ENCODE results near the gene LY6G6C. TPM values are rescaled to one million over a fixed set of nuclear protein-coding genes. Genes with fewer than 3 reads are reported as not detected.

The LY6G6C gene
- total and polyA plus RNA-seq, 2 experiments from 2014 or later, result not detected

GRCh38 chr6:31683591-31683990 is 38.0 kb downstream of the LY6G6C start (continued):
- no peak for TF ChIP-seq CTCF (conservative IDR thresholded peaks at IDR 0.05; ENCODE audit: low read depth in 2 of 2)
- no peak for TF ChIP-seq EZH2 (IDR thresholded peaks at IDR 0.05; ENCODE audit: low read depth, unreplicated experiment)
- TF ChIP-seq ZNF462 (CRISPR knock-in tag; IDR thresholded peaks at IDR 0.05), result no peak
- TF ChIP-seq CREB1 (CRISPR knock-in tag; IDR thresholded peaks at IDR 0.05; ENCODE audit: low read depth), result no peak
- TF ChIP-seq STAT1 (IDR thresholded peaks at IDR 0.05; ENCODE audit: unreplicated experiment), result no peak

- H3K36me3 ChIP-seq (ENCODE audit: insufficient read depth), result no peaks in the 10 kb centered on the region
- peaks cover 18% of the 10 kb centered on the region for H3K27me3 ChIP-seq (ENCODE audit: insufficient read depth)
- H3K27ac ChIP-seq (ENCODE audit: low read depth), result no peak overlapping the region
- H2AFZ ChIP-seq, result peak overlapping the region; percentile 99
- no peaks in the 10 kb centered on the region for H3K79me2 ChIP-seq (replicated peaks; ENCODE audit: insufficient read depth)
- H3K4me2 ChIP-seq, result peak overlapping the region; percentile 98
- H4K20me1 ChIP-seq (replicated peaks; ENCODE audit: insufficient read depth), result no peaks in the 10 kb centered on the region
- Mint-ChIP-seq H3K4me1 (peaks cover 17% of the 10 kb centered on the region), H3K9me3 (no peaks in the 10 kb centered on the region; the same call in 1 of the 3 replicates), H3K36me3 (ENCODE audit: low read depth) (peaks cover 1% of the 10 kb centered on the region; the same call in 2 of the 3 replicates), H3K27ac (no peak overlapping the region), H3K4me3 (peak overlapping the region; percentile 74), H3K27me3 (ENCODE audit: insufficient read depth, low read depth, poor library complexity) (peaks cover 35% of the 10 kb centered on the region)
- peak; percentile 81 for DNase-seq (ENCODE audit: low spot score)
- ATAC-seq, result peak; percentile 48
- peak overlapping the region; percentile 75 for H3K4me3 ChIP-seq
- H3F3A ChIP-seq (replicated peaks; ENCODE audit: low read depth), result peaks cover 11% of the 10 kb centered on the region; the same call in 1 of the 2 replicates
- peaks cover 7% of the 10 kb centered on the region for H3K4me1 ChIP-seq (ENCODE audit: insufficient read depth)
- H3K9me2 ChIP-seq (ENCODE audit: insufficient read depth), result no peaks in the 10 kb centered on the region
- no peak for TF ChIP-seq EZH2phosphoT487 (IDR thresholded peaks at IDR 0.05; ENCODE audit: unreplicated experiment)
- no peak for TF ChIP-seq NANOG (IDR thresholded peaks at IDR 0.05; ENCODE audit: borderline replicate concordance)
- TF ChIP-seq REST (IDR thresholded peaks at IDR 0.05; ENCODE audit: unreplicated experiment), result no peak
- no peak for TF ChIP-seq JUNB (IDR thresholded peaks at IDR 0.05; ENCODE audit: unreplicated experiment)
Measured at GRCh38 chr6:31681135-31681671, 40.3 kb downstream of the LY6G6C start.
